Activated CD4-positive, alpha-beta memory T cell treated with anti-CD3 and anti-CD28 coated beads for 36 hours (primary cell): ENCODE data around the gene IRX3. TPM values are rescaled to one million over a fixed set of nuclear protein-coding genes. Genes with fewer than 3 reads are reported as not detected.

Experiments
- CTCF ChIA-PET: fragments of 350-600 bp; sonication (Branson Sonifier 250); formaldehyde crosslinking; loops from one replicate; lab custom pipeline; 2021; ENCODE audit warnings: antibody characterized with exemption, inconsistent platforms; lab: Charles Lee
- POLR2A ChIA-PET: fragments of 350-600 bp; sonication (Branson Sonifier 250); formaldehyde crosslinking; loops from one replicate; lab custom pipeline; 2021; ENCODE audit warnings: antibody characterized with exemption; lab: Charles Lee
- DNase-seq: peaks from one replicate; pipeline ENCODE4 v3.0.0-alpha.2; 2020
- H3K27ac Mint-ChIP-seq: one replicate; pipeline ENCODE4 v1.8.0; 2021; ENCODE audit warnings: mixed read lengths
- H3K27me3 Mint-ChIP-seq: one replicate; pipeline ENCODE4 v1.8.0; 2021; ENCODE audit warnings: mixed read lengths
- H3K36me3 Mint-ChIP-seq: one replicate; pipeline ENCODE4 v1.8.0; 2021; ENCODE audit warnings: mixed read lengths
- H3K4me1 Mint-ChIP-seq: one replicate; pipeline ENCODE4 v1.8.0; 2021; ENCODE audit warnings: low read depth, mixed read lengths
- H3K4me3 Mint-ChIP-seq: one replicate; pipeline ENCODE4 v1.8.0; 2021; ENCODE audit warnings: mild to moderate bottlenecking, mixed read lengths
- H3K9me3 Mint-ChIP-seq: one replicate; pipeline ENCODE4 v1.8.0; 2021; ENCODE audit warnings: mixed read lengths
- intact Hi-C: fragments of 100-400 bp; cut with micrococcal nuclease; formaldehyde crosslinking; loops from one replicate; pipeline ENCODE4 v1.15.1; 2023
- total RNA-seq, 2 experiments: library from RNA; stranded (reverse); gene quantifications; one replicate each; pipeline ENCODE4 v1.2.3, GENCODE V29; 2021

IRX3 gene
- total RNA-seq, 2 experiments from 2014 or later, result 0.27 TPM; not detected in 1

GRCh38 chr16:54239456-54239855 is 47.1 kb downstream of the IRX3 start:
- Mint-ChIP-seq H3K36me3 (no peaks in the 10 kb centered on the region), H3K9me3 (no peaks in the 10 kb centered on the region), H3K4me3 (no peak overlapping the region), H3K27me3 (peaks cover 4% of the 10 kb centered on the region), H3K27ac (no peak overlapping the region), H3K4me1 (no peaks in the 10 kb centered on the region)
- no peak for DNase-seq
- ChIA-PET POLR2A (no interaction called here), CTCF (no interaction called here)
- intact Hi-C loops, result no loop called here

DNA sequence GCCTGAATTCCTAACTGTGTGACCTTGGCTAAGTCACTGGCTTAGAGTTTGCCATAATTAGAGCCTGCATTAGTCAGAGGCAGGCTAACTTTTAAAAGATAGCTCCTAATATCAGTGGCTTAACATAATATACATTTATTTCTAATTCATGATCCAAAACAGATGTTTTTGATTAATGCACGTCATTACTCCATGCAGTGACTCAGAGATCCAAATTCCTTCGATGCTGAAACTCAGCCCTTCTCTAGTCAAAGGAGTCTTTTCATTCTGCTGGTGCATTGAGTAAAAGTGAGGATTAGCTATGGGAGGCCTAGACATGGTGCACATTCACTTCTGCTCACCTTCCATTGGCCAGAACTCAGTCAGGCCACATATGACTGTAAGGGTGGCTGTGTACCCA is 49.8 kb downstream of the IRX3 start:
- H3K36me3 Mint-ChIP-seq, result no peaks in the 10 kb centered on the region
- CTCF ChIA-PET, result no interaction called here
- no peak overlapping the region for H3K27ac Mint-ChIP-seq
- peaks cover 6% of the 10 kb centered on the region for H3K27me3 Mint-ChIP-seq
- no peaks in the 10 kb centered on the region for H3K4me1 Mint-ChIP-seq
- DNase-seq, result no peak
- no peaks in the 10 kb centered on the region for H3K9me3 Mint-ChIP-seq
- intact Hi-C loops, result no loop called here
- no peak overlapping the region for H3K4me3 Mint-ChIP-seq
- POLR2A ChIA-PET, result no interaction called here

DNA sequence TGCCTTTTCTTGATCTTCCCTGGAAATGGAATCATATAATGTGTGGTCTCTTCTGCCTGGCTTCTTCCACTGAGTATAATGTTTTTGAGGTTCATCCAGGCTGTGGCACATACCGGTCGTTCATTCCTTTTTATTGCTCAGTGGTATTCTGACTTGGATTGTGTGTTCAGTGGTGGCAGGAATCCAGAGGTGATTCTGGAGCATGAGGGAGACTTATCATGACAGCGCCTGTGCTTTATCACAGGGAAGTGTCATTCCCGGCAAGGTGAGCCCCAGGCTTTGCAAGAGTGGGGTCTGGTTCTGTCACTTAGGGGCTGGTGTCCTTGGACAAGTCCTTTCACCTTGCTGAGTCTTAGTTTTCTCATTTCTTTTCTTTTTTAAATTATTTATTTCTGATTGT is 53.0 kb downstream of the IRX3 start:
- H3K4me3 Mint-ChIP-seq, result no peak overlapping the region
- H3K36me3 Mint-ChIP-seq, result no peaks in the 10 kb centered on the region
- DNase-seq, result no peak
- intact Hi-C loops, result no loop called here
- no peak overlapping the region for H3K27ac Mint-ChIP-seq
- H3K27me3 Mint-ChIP-seq, result peaks cover 6% of the 10 kb centered on the region
- no peaks in the 10 kb centered on the region for H3K4me1 Mint-ChIP-seq
- POLR2A ChIA-PET, result no interaction called here
- H3K9me3 Mint-ChIP-seq, result no peaks in the 10 kb centered on the region
- CTCF ChIA-PET, result no interaction called here
